Measurements from ENCODE around the gene AP1B1.

The AP1B1 gene

DNA sequence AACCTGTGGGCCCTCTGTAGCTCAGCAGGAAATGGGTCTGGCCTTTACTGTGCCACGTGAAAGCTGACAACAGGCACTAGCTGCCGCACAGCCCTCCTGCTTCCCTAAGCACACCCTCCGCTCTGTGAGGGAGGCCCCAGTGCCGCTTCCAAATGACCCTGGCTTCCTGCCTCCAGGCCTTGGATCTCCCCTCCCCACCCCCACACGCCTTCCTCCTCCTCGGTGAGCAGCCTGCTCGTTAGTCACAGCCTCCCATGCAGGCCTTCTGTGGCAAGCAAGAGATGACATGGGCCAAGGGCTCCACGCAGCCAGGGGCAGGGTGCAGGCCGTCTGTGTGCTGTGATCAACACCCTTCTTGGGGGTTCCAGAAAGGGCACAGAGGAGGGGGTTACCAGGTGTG is 57.6 kb downstream of the AP1B1 start:
- H3K4me3 ChIP-seq (ENCODE audit: insufficient read length, low read depth), result no peak overlapping the region
- TF ChIP-seq SUZ12 (IDR thresholded peaks at IDR 0.05; ENCODE audit: extremely low read depth, insufficient read depth, insufficient read length) (no peak), YY1 (IDR thresholded peaks at IDR 0.05; ENCODE audit: insufficient read depth, insufficient read length) (no peak), ZNF274 (IDR thresholded peaks at IDR 0.05; ENCODE audit: low read depth, low read length) (no peak)
- H3K27me3 ChIP-seq (ENCODE audit: insufficient read depth, insufficient read length), result no peaks in the 10 kb centered on the region
- peaks cover 15% of the 10 kb centered on the region for H3K4me1 ChIP-seq (ENCODE audit: insufficient read depth, insufficient read length)
- DNase-seq (ENCODE audit: low read depth, low spot score), result no peak
- no peaks in the 10 kb centered on the region for H3K9me3 ChIP-seq (ENCODE audit: insufficient read depth, low read length)
- peaks cover 86% of the 10 kb centered on the region for H3K36me3 ChIP-seq (ENCODE audit: insufficient read depth, insufficient read length, low read length)
- H3K9ac ChIP-seq (ENCODE audit: insufficient read length, low read depth), result peak overlapping the region; percentile 32

DNA sequence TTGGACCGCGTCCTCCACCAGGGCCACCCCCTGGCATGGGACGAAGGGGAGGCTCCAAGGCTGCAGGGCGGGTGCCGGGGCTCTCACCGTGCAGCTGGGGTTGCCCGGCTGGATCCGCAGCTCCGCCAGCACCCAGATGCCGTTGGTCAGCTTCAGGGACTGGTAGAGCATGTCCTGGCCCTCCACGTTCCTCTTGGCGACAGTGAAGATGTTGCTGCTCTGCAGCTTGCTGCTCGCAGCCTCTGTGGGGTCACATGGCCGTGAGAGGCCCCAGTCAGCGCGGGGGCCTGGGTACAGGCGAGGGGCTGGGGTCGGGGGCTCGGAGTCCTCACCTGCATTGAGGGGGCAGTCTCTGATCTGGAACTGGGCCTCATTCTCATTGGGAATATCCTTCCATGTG is 58.1 kb downstream of the AP1B1 start:
- no peak for DNase-seq (ENCODE audit: low read depth, low spot score)
- H3K4me3 ChIP-seq (ENCODE audit: insufficient read length, low read depth), result no peak overlapping the region
- no peaks in the 10 kb centered on the region for H3K27me3 ChIP-seq (ENCODE audit: insufficient read depth, insufficient read length)
- H3K4me1 ChIP-seq (ENCODE audit: insufficient read depth, insufficient read length), result peaks cover 15% of the 10 kb centered on the region
- H3K9me3 ChIP-seq (ENCODE audit: insufficient read depth, low read length), result no peaks in the 10 kb centered on the region
- no peak for TF ChIP-seq SUZ12 (IDR thresholded peaks at IDR 0.05; ENCODE audit: extremely low read depth, insufficient read depth, insufficient read length)
- TF ChIP-seq YY1 (IDR thresholded peaks at IDR 0.05; ENCODE audit: insufficient read depth, insufficient read length), result no peak
- no peak for TF ChIP-seq ZNF274 (IDR thresholded peaks at IDR 0.05; ENCODE audit: low read depth, low read length)
- H3K9ac ChIP-seq (ENCODE audit: insufficient read length, low read depth), result peak overlapping the region; percentile 32
- H3K36me3 ChIP-seq (ENCODE audit: insufficient read depth, insufficient read length, low read length), result peaks cover 81% of the 10 kb centered on the region

DNA sequence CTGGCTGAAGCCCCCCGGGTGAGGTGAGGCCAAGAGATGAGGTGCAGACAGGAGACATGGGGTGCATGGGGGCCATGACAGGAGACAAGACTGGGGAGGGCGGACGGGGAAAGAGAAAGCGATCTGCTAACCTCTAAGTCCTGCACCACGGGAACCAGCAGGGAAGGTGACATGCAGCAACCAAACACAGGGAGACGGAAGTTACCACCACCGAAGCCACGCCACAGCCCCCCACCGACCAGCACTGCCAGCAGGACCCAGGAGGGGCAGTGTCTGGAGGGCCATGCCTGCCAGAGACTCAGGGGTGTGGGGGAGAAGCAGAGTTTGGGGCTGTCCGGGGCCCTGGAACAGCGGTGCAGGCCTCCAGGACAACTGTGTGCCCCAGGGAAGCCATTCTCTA is 58.8 kb downstream of the AP1B1 start:
- H3K36me3 ChIP-seq (ENCODE audit: insufficient read depth, insufficient read length, low read length), result peaks cover 74% of the 10 kb centered on the region
- H3K4me1 ChIP-seq (ENCODE audit: insufficient read depth, insufficient read length), result peaks cover 15% of the 10 kb centered on the region
- H3K27me3 ChIP-seq (ENCODE audit: insufficient read depth, insufficient read length), result no peaks in the 10 kb centered on the region
- no peak for DNase-seq (ENCODE audit: low read depth, low spot score)
- H3K9me3 ChIP-seq (ENCODE audit: insufficient read depth, low read length), result no peaks in the 10 kb centered on the region
- TF ChIP-seq YY1 (IDR thresholded peaks at IDR 0.05; ENCODE audit: insufficient read depth, insufficient read length), result no peak
- no peak for TF ChIP-seq SUZ12 (IDR thresholded peaks at IDR 0.05; ENCODE audit: extremely low read depth, insufficient read depth, insufficient read length)
- TF ChIP-seq ZNF274 (IDR thresholded peaks at IDR 0.05; ENCODE audit: low read depth, low read length), result no peak
- no peak overlapping the region for H3K4me3 ChIP-seq (ENCODE audit: insufficient read length, low read depth)
- no peak overlapping the region for H3K9ac ChIP-seq (ENCODE audit: insufficient read length, low read depth)

DNA sequence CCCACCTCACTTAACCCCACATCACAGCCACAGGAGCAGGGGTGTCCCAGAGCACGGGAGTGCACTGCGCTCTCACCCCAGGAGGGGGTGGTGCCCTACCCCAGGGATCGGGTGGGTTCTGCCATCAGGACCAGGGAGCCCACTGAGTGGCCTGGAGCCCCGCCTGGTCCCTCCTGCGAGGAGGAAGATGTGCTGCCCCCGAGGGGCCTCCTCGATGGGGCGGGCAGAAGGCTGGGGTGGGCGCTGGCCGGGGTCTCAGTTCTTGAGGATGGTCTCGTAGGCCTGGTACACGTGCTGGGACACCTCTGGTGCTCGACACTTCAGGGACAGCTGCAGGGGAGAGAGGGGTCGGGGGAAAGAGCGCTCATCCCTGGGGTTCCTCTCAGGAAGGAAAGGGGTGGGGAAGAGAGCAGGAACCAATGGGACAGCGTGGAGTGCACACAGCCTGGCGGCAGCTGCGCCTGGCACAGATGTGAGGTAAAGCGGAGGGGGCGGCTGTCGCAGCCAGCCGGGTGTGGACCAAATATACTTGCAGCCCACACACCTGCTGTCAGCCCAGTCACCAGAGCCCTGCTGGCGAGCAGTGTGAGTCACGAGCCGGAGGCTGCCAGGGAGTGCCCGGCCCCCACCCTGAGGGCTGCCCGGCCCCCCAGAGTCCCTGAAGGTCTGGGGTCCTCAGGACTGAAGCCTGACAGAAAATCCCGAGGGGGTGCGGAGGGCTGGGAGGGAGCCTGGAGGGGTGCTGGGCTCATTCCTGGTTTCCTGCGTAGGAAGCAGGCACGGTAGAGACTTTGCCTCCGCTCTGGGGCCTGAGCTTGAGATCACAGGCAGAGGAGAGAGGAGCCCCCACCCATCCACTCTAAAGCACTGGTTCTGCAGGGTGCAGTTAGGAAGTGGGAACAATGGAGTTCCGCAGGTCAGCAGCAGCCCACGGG is 59.5 kb downstream of the AP1B1 start:
- peaks cover 67% of the 10 kb centered on the region for H3K36me3 ChIP-seq (ENCODE audit: insufficient read depth, insufficient read length, low read length)
- no peak overlapping the region for H3K4me3 ChIP-seq (ENCODE audit: insufficient read length, low read depth)
- H3K4me1 ChIP-seq (ENCODE audit: insufficient read depth, insufficient read length), result peaks cover 15% of the 10 kb centered on the region
- TF ChIP-seq ZNF274 (IDR thresholded peaks at IDR 0.05; ENCODE audit: low read depth, low read length), result no peak
- TF ChIP-seq YY1 (IDR thresholded peaks at IDR 0.05; ENCODE audit: insufficient read depth, insufficient read length), result no peak
- TF ChIP-seq SUZ12 (IDR thresholded peaks at IDR 0.05; ENCODE audit: extremely low read depth, insufficient read depth, insufficient read length), result no peak
- H3K9me3 ChIP-seq (ENCODE audit: insufficient read depth, low read length), result no peaks in the 10 kb centered on the region
- DNase-seq (ENCODE audit: low read depth, low spot score), result no peak
- no peak overlapping the region for H3K9ac ChIP-seq (ENCODE audit: insufficient read length, low read depth)
- no peaks in the 10 kb centered on the region for H3K27me3 ChIP-seq (ENCODE audit: insufficient read depth, insufficient read length)

DNA sequence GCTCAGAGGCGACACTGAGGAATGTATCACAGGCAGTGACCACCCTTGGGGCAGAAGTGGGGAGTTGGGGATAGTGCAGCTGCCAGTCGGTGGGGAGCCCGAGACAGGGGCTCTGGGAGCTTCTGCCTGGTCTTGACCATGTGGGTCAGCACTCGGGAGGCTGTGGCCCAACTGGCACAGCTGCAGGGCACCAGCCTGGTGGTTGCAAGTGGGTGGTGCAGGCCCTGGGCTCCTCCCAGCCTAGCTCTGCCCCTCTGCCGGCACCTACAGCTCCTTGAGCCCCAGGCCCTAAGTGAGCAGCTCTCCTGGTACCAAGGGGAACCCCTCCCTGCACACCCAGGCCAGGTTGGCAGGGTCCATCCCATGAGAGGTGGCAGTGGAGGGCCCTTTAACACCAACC is 60.3 kb downstream of the AP1B1 start:
- Histone ChIP-seq H3K9me3 (ENCODE audit: insufficient read depth, low read length) (no peaks in the 10 kb centered on the region), H3K36me3 (ENCODE audit: insufficient read depth, insufficient read length, low read length) (peaks cover 64% of the 10 kb centered on the region), H3K4me3 (ENCODE audit: insufficient read length, low read depth) (no peak overlapping the region), H3K27me3 (ENCODE audit: insufficient read depth, insufficient read length) (no peaks in the 10 kb centered on the region), H3K9ac (ENCODE audit: insufficient read length, low read depth) (no peak overlapping the region), H3K4me1 (ENCODE audit: insufficient read depth, insufficient read length) (peaks cover 15% of the 10 kb centered on the region)
- no peak for DNase-seq (ENCODE audit: low read depth, low spot score)
- TF ChIP-seq ZNF274 (IDR thresholded peaks at IDR 0.05; ENCODE audit: low read depth, low read length) (no peak), YY1 (IDR thresholded peaks at IDR 0.05; ENCODE audit: insufficient read depth, insufficient read length) (no peak), SUZ12 (IDR thresholded peaks at IDR 0.05; ENCODE audit: extremely low read depth, insufficient read depth, insufficient read length) (no peak)

DNA sequence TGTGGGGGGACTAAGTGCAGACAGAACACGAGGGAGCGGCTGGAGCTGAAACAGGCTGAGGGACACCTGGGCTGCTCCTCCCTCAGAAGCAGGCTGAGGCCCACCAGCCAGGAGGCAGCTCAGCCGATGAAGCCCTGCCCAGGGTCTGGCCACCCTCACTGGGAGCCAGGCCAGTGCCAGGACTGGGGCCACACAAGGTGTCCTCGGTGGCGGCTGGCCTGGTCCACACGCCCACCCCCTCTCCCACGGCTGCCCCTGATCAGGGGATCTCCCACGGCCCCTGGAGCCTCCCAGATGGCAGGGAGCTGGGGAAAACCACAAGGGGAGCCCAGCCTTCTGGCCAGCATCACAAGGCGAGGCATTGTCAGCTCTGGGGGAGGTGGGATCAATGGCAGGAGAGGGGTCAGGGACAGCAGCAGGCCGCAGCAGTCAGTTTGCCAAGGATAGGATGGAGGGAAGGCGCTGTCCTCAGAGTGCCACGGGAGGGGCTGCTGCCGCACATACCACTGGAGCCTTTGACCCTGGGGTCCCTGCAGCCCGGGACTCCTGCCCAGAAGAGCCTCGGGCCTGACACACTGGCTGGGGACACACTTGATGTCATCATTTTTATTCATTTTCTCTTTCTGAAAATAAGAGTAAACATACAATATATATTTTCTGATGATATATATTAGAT is 61.1 kb downstream of the AP1B1 start:
- DNase-seq (ENCODE audit: low read depth, low spot score), result no peak
- peaks cover 56% of the 10 kb centered on the region for H3K36me3 ChIP-seq (ENCODE audit: insufficient read depth, insufficient read length, low read length)
- no peak for TF ChIP-seq SUZ12 (IDR thresholded peaks at IDR 0.05; ENCODE audit: extremely low read depth, insufficient read depth, insufficient read length)
- no peak for TF ChIP-seq ZNF274 (IDR thresholded peaks at IDR 0.05; ENCODE audit: low read depth, low read length)
- TF ChIP-seq YY1 (IDR thresholded peaks at IDR 0.05; ENCODE audit: insufficient read depth, insufficient read length), result no peak

DNA sequence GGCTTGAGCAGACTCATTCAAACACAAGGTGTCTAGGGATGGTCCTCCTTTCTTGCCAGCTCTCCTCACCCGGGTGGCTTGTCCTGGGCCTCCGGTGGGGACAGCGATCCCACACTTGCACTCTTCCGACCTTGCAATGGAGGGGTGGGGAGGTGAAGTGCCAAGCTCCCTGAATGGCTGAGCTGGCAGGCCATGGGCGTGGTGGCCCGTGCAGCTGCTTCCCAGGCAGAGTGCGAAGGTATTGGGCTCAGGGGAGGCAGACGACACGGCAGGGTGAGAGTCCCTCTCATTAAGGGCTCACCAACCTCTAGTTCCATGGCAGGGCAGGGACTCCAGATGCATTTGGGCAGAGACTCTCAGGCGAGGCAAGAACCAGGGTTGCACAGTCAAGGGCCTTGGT is 61.9 kb downstream of the AP1B1 start:
- Histone ChIP-seq H3K9ac (ENCODE audit: insufficient read length, low read depth) (no peak overlapping the region), H3K36me3 (ENCODE audit: insufficient read depth, insufficient read length, low read length) (peaks cover 52% of the 10 kb centered on the region), H3K27me3 (ENCODE audit: insufficient read depth, insufficient read length) (no peaks in the 10 kb centered on the region), H3K4me1 (ENCODE audit: insufficient read depth, insufficient read length) (peaks cover 10% of the 10 kb centered on the region), H3K9me3 (ENCODE audit: insufficient read depth, low read length) (no peaks in the 10 kb centered on the region), H3K4me3 (ENCODE audit: insufficient read length, low read depth) (no peak overlapping the region)
- DNase-seq (ENCODE audit: low read depth, low spot score), result no peak
- TF ChIP-seq SUZ12 (IDR thresholded peaks at IDR 0.05; ENCODE audit: extremely low read depth, insufficient read depth, insufficient read length), result no peak
- no peak for TF ChIP-seq ZNF274 (IDR thresholded peaks at IDR 0.05; ENCODE audit: low read depth, low read length)
- no peak for TF ChIP-seq YY1 (IDR thresholded peaks at IDR 0.05; ENCODE audit: insufficient read depth, insufficient read length)

More for the DNA sequence above, 61.1 kb downstream of the AP1B1 start:
- Histone ChIP-seq H3K9ac (ENCODE audit: insufficient read length, low read depth) (no peak overlapping the region), H3K9me3 (ENCODE audit: insufficient read depth, low read length) (no peaks in the 10 kb centered on the region), H3K4me3 (ENCODE audit: insufficient read length, low read depth) (no peak overlapping the region), H3K27me3 (ENCODE audit: insufficient read depth, insufficient read length) (no peaks in the 10 kb centered on the region), H3K4me1 (ENCODE audit: insufficient read depth, insufficient read length) (peaks cover 10% of the 10 kb centered on the region)

All from NT2/D1 (cell line).